NCI-H2029 treated with DMSO at 0.1 percent for 48 hours (cell line): ENCODE data around the gene REXO2.

Source experiments
- DNase-seq: peaks from one replicate; lab custom pipeline; 2025; lab: John Stamatoyannopoulos, UW

Gene REXO2

GRCh38 chr11:114439229-114440120, at the start of gene REXO2:
Gene REXO2, plus strand, starts transcription at chr11:114439467. Its CDS starts 62 bp downstream, at chr11:114439529.
- DNase-seq, result peak; percentile 87

GRCh38 chr11:114392735-114393667, 46.3 kb upstream of the REXO2 start:
- DNase-seq, result no peak

- no peak for DNase-seq
Measured at GRCh38 chr11:114395736-114396135, 43.5 kb upstream of the REXO2 start.

- no peak for DNase-seq
Measured at GRCh38 chr11:114396916-114397315, 42.4 kb upstream of the REXO2 start.

GRCh38 chr11:114397349-114397982, 41.8 kb upstream of the REXO2 start:
- peak; percentile 14 for DNase-seq

- no peak for DNase-seq
Measured at GRCh38 chr11:114398303-114398920, 40.9 kb upstream of the REXO2 start.

- DNase-seq, result peak; percentile 71
Measured at GRCh38 chr11:114399490-114400215, 39.6 kb upstream of the REXO2 start.

GRCh38 chr11:114400216-114400914, 38.9 kb upstream of the REXO2 start, which contains the start of the genes C11orf71 and RBM7:
Gene C11orf71, minus strand, starts transcription at chr11:114400511. Its CDS starts 180 bp downstream, at chr11:114400331.
Gene RBM7, plus strand, starts transcription at chr11:114400666. Its CDS starts 6 bp downstream, at chr11:114400672.
- DNase-seq, result peak; percentile 85

- DNase-seq, result no peak
Measured at GRCh38 chr11:114400915-114401223, 38.4 kb upstream of the REXO2 start.

- DNase-seq, result no peak
Measured at GRCh38 chr11:114401311-114401710, 38.0 kb upstream of the REXO2 start.

GRCh38 chr11:114412946-114413345, 26.3 kb upstream of the REXO2 start:
- DNase-seq, result no peak

- no peak for DNase-seq
Measured at GRCh38 chr11:114413958-114414357, 25.3 kb upstream of the REXO2 start.

GRCh38 chr11:114416441-114416961, 22.8 kb upstream of the REXO2 start:
- DNase-seq, result no peak

GRCh38 chr11:114426280-114426679, 13.0 kb upstream of the REXO2 start:
- DNase-seq, result no peak

GRCh38 chr11:114430290-114430689, 9.0 kb upstream of the REXO2 start:
- no peak for DNase-seq

GRCh38 chr11:114432893-114433292, 6.4 kb upstream of the REXO2 start:
- no peak for DNase-seq

- no peak for DNase-seq
Measured at GRCh38 chr11:114433376-114433775, 5.9 kb upstream of the REXO2 start.

GRCh38 chr11:114438303-114438702, 964 bp upstream of the REXO2 start:
- DNase-seq, result no peak

- no peak for DNase-seq
Measured at GRCh38 chr11:114440121-114440860, 1.0 kb downstream of the REXO2 start.
